ENCODE data around the gene PHACTR3. TPM values are rescaled to one million over a fixed set of nuclear protein-coding genes. Genes with fewer than 3 reads are reported as not detected.
A peak's percentile ranks its signal among the peaks of the same experiment; 100 is the strongest.

PHACTR3 gene
- total RNA-seq, 4 donors from 2014 or later, result 5.4 to 15.9 (median 10.0) TPM

GRCh38 chr20:59823491-59824259, 219.3 kb downstream of the PHACTR3 start:
- TF ChIP-seq EP300 (IDR thresholded peaks at IDR 0.05) (no peak), POLR2A (IDR thresholded peaks at IDR 0.05) (no peak), CTCF (IDR thresholded peaks at IDR 0.05) (no peak)
- H3K4me3 ChIP-seq, result no peak overlapping the region
- peaks cover 0 to 4% of the 10 kb centered on the region in 2 donors for H3K27me3 ChIP-seq
- no peak overlapping the region for H3K27ac ChIP-seq
- H3K4me1 ChIP-seq, result no peaks in the 10 kb centered on the region
- H3K9me3 ChIP-seq, result no peaks in the 10 kb centered on the region
- DNase-seq (ENCODE audit: low spot score in 2 of 2), result no peak
- 70 to 71% methylated on average over 8 of the region's 8 CpGs for WGBS, 2 donors
- H3K36me3 ChIP-seq, result no peaks in the 10 kb centered on the region

- H3K9me3 ChIP-seq, result no peaks in the 10 kb centered on the region
- no peaks in the 10 kb centered on the region for H3K4me1 ChIP-seq
- peaks cover 0 to 4% of the 10 kb centered on the region in 2 donors for H3K27me3 ChIP-seq
- TF ChIP-seq POLR2A (IDR thresholded peaks at IDR 0.05), result no peak
- TF ChIP-seq EP300 (IDR thresholded peaks at IDR 0.05), result no peak
- no peak for TF ChIP-seq CTCF (IDR thresholded peaks at IDR 0.05)
- no peak overlapping the region for H3K27ac ChIP-seq
- DNase-seq (ENCODE audit: low spot score in 2 of 2), result no peak
- no peaks in the 10 kb centered on the region for H3K36me3 ChIP-seq
- no peak overlapping the region for H3K4me3 ChIP-seq
- 73% methylated on average over 8 of the region's 8 CpGs for WGBS, 2 donors
Observed at GRCh38 chr20:59824711-59825562, 220.6 kb downstream of the PHACTR3 start.

- Histone ChIP-seq H3K27ac (peak overlapping the region in 1 of 4 donors; percentile 34), H3K36me3 (no peaks in the 10 kb centered on the region), H3K4me3 (no peak overlapping the region), H3K27me3 (peaks cover 0 to 4% of the 10 kb centered on the region in 2 donors), H3K9me3 (no peaks in the 10 kb centered on the region), H3K4me1 (no peaks in the 10 kb centered on the region)
- no peak for TF ChIP-seq POLR2A (IDR thresholded peaks at IDR 0.05)
- no peak for TF ChIP-seq EP300 (IDR thresholded peaks at IDR 0.05)
- TF ChIP-seq CTCF (IDR thresholded peaks at IDR 0.05), result no peak
- no peak for DNase-seq (ENCODE audit: low spot score in 2 of 2)
- 93 to 98% methylated on average over 4 of the region's 4 CpGs for WGBS, 2 donors
Observed at GRCh38 chr20:59825563-59825920, 221.2 kb downstream of the PHACTR3 start.

GRCh38 chr20:59825944-59826759, 221.8 kb downstream of the PHACTR3 start:
- Histone ChIP-seq H3K4me1 (peaks cover 0 to 3% (median 0%) of the 10 kb centered on the region in 4 donors), H3K9me3 (no peaks in the 10 kb centered on the region), H3K27me3 (peaks cover 0 to 4% of the 10 kb centered on the region in 2 donors), H3K27ac (peak overlapping the region in 1 of 4 donors; percentile 34), H3K36me3 (no peaks in the 10 kb centered on the region), H3K4me3 (no peak overlapping the region)
- no peak for DNase-seq (ENCODE audit: low spot score in 2 of 2)
- 79 to 90% methylated on average over 9 to 11 of the region's 11 CpGs for WGBS, 2 donors
- TF ChIP-seq POLR2A (IDR thresholded peaks at IDR 0.05), result no peak
- TF ChIP-seq CTCF (IDR thresholded peaks at IDR 0.05), result no peak
- no peak for TF ChIP-seq EP300 (IDR thresholded peaks at IDR 0.05)

All from tibial nerve (tissue), 4 donors.